HepG2 (cell line): ENCODE results near the gene KCTD5.

Experiments
- FOSL2 ChIP-seq: sonication (generic); formaldehyde crosslinking; IDR thresholded peaks from 2 replicates; pipeline ENCODE4 v1.4.0; 2020; ENCODE audit warnings: missing genetic modification reagents
- GTF2F1 ChIP-seq: fragments of 150-350 bp; IDR thresholded peaks from 2 replicates; pipeline ENCODE4 v1.6.1; 2014; ENCODE audit warnings: low read length
- JUND ChIP-seq: sonication (generic); formaldehyde crosslinking; IDR thresholded peaks from 2 replicates; pipeline ENCODE4 v1.8.0; 2022; ENCODE audit warnings: mild to moderate bottlenecking, missing genetic modification reagents
- MIXL1 ChIP-seq: IDR thresholded peaks from 2 replicates; pipeline ENCODE4 v1.6.1; 2016
- POLR2A ChIP-seq, 2 experiments: IDR thresholded peaks; 2 replicates each; pipeline ENCODE4 v1.6.1; 2011; ENCODE audit warnings: low read depth in 2 of 2, low read length in 2 of 2, mild to moderate bottlenecking in 1 of 2, moderate library complexity in 1 of 2; ENCODE audit not compliant: insufficient read depth in 1 of 2
- TP53 ChIP-seq: sonication (generic); formaldehyde crosslinking; conservative IDR thresholded peaks from 2 replicates; pipeline ENCODE4 v1.4.0; 2020; ENCODE audit warnings: missing genetic modification reagents

- TF ChIP-seq POLR2A (IDR thresholded peaks at IDR 0.05; ENCODE audit: insufficient read depth in 1 of 2, low read depth in 2 of 2, low read length in 2 of 2) (no peak), JUND (CRISPR knock-in tag) (no peak), FOSL2 (CRISPR knock-in tag) (no peak), GTF2F1 (no peak), TP53 (CRISPR knock-in tag) (no peak), MIXL1 (CRISPR knock-in tag) (no peak)
Observed at GRCh38 chr16:2706085-2706484, 23.8 kb downstream of the KCTD5 start.
